ENCODE data around the gene UTP18.

- TF ChIP-seq REST (IDR thresholded peaks at IDR 0.05; ENCODE audit: low read depth) (no peak), TCF12 (IDR thresholded peaks at IDR 0.05; ENCODE audit: low read depth) (no peak), YY1 (IDR thresholded peaks at IDR 0.05; ENCODE audit: low read depth) (no peak), USF1 (IDR thresholded peaks at IDR 0.05) (no peak), TAF1 (IDR thresholded peaks at IDR 0.05; ENCODE audit: low read depth) (no peak), RAD21 (IDR thresholded peaks at IDR 0.05; ENCODE audit: low read depth) (no peak), TEAD4 (IDR thresholded peaks at IDR 0.05) (no peak), EP300 (IDR thresholded peaks at IDR 0.05; ENCODE audit: borderline replicate concordance) (no peak), ZBTB7A (IDR thresholded peaks at IDR 0.05; ENCODE audit: low read depth) (no peak), MAX (IDR thresholded peaks at IDR 0.05) (no peak), CREB1 (IDR thresholded peaks at IDR 0.05; ENCODE audit: low read depth) (no peak), FOXM1 (IDR thresholded peaks at IDR 0.05; ENCODE audit: borderline replicate concordance, low read depth) (no peak)
Observed at GRCh38 chr17:51221322-51221721, 39.0 kb upstream of the UTP18 start.
